ENCODE data around the gene NME7.
"Not testable (repeated sequence)": the region's sequence is repeated elsewhere in the genome, so short reads cannot be mapped to it uniquely, and the experiment has no call there.

NME7 gene

GRCh38 chr1:169339773-169340172 lies 27.8 kb downstream of the NME7 start:
- no peak overlapping the region for H3K4me3 ChIP-seq (ENCODE audit: low read length)
- no peaks in the 10 kb centered on the region for H3K4me1 ChIP-seq (ENCODE audit: control insufficient read depth, insufficient read depth, low read length)
- no peak overlapping the region for H3K9ac ChIP-seq (ENCODE audit: low read depth, low read length)
- H3K27me3 ChIP-seq (ENCODE audit: control insufficient read depth, insufficient read depth, low read length) = no peaks in the 10 kb centered on the region
- H3K36me3 ChIP-seq (ENCODE audit: insufficient read depth, low read length) = no peaks in the 10 kb centered on the region
- H3K4me2 ChIP-seq (ENCODE audit: low read length) = no peak overlapping the region
- H3K9me3 ChIP-seq (replicated peaks; ENCODE audit: low read length) = no peaks in the 10 kb centered on the region

- H3K4me2 ChIP-seq (ENCODE audit: low read length) = no peak overlapping the region
- no peak overlapping the region for H3K4me3 ChIP-seq (ENCODE audit: low read length)
- no peaks in the 10 kb centered on the region for H3K36me3 ChIP-seq (ENCODE audit: insufficient read depth, low read length)
- H3K27me3 ChIP-seq (ENCODE audit: control insufficient read depth, insufficient read depth, low read length) = no peaks in the 10 kb centered on the region
- H3K9me3 ChIP-seq (replicated peaks; ENCODE audit: low read length) = no peaks in the 10 kb centered on the region
- no peak overlapping the region for H3K9ac ChIP-seq (ENCODE audit: low read depth, low read length)
- no peaks in the 10 kb centered on the region for H3K4me1 ChIP-seq (ENCODE audit: control insufficient read depth, insufficient read depth, low read length)
These were observed 29.0 kb downstream of the NME7 start for GRCh38 chr1:169338617-169339016.

- not testable (repeated sequence) for H3K9ac ChIP-seq (ENCODE audit: low read depth, low read length); H3K4me3 ChIP-seq (ENCODE audit: low read length); H3K4me1 ChIP-seq (ENCODE audit: control insufficient read depth, insufficient read depth, low read length); H3K36me3 ChIP-seq (ENCODE audit: insufficient read depth, low read length); H3K4me2 ChIP-seq (ENCODE audit: low read length); H3K27me3 ChIP-seq (ENCODE audit: control insufficient read depth, insufficient read depth, low read length); H3K9me3 ChIP-seq (replicated peaks; ENCODE audit: low read length)
These were observed 30.5 kb downstream of the NME7 start for GRCh38 chr1:169336947-169337715.

GRCh38 chr1:169334727-169335126 lies 32.9 kb downstream of the NME7 start:
- H3K4me2 ChIP-seq (ENCODE audit: low read length); H3K9me3 ChIP-seq (replicated peaks; ENCODE audit: low read length); H3K4me1 ChIP-seq (ENCODE audit: control insufficient read depth, insufficient read depth, low read length); H3K36me3 ChIP-seq (ENCODE audit: insufficient read depth, low read length); H3K4me3 ChIP-seq (ENCODE audit: low read length); H3K27me3 ChIP-seq (ENCODE audit: control insufficient read depth, insufficient read depth, low read length); H3K9ac ChIP-seq (ENCODE audit: low read depth, low read length): not testable (repeated sequence)

- no peak overlapping the region for H3K4me3 ChIP-seq (ENCODE audit: low read length)
- no peak overlapping the region for H3K9ac ChIP-seq (ENCODE audit: low read depth, low read length)
- H3K4me2 ChIP-seq (ENCODE audit: low read length) = no peak overlapping the region
- no peaks in the 10 kb centered on the region for H3K9me3 ChIP-seq (replicated peaks; ENCODE audit: low read length)
- no peaks in the 10 kb centered on the region for H3K27me3 ChIP-seq (ENCODE audit: control insufficient read depth, insufficient read depth, low read length)
- H3K36me3 ChIP-seq (ENCODE audit: insufficient read depth, low read length) = no peaks in the 10 kb centered on the region
- H3K4me1 ChIP-seq (ENCODE audit: control insufficient read depth, insufficient read depth, low read length) = peaks cover 7% of the 10 kb centered on the region
These were observed 36.7 kb downstream of the NME7 start for GRCh38 chr1:169330927-169331326.

- Histone ChIP-seq H3K9ac (ENCODE audit: low read depth, low read length) (no peak overlapping the region), H3K4me2 (ENCODE audit: low read length) (no peak overlapping the region), H3K4me3 (ENCODE audit: low read length) (no peak overlapping the region)
These were observed 38.2 kb downstream of the NME7 start for GRCh38 chr1:169329383-169329782.

GRCh38 chr1:169327875-169328274 lies 39.7 kb downstream of the NME7 start:
- H3K27me3 ChIP-seq (ENCODE audit: control insufficient read depth, insufficient read depth, low read length) = no peaks in the 10 kb centered on the region
- no peak overlapping the region for H3K9ac ChIP-seq (ENCODE audit: low read depth, low read length)
- no peaks in the 10 kb centered on the region for H3K36me3 ChIP-seq (ENCODE audit: insufficient read depth, low read length)
- H3K4me3 ChIP-seq (ENCODE audit: low read length) = no peak overlapping the region
- no peak overlapping the region for H3K4me2 ChIP-seq (ENCODE audit: low read length)
- H3K4me1 ChIP-seq (ENCODE audit: control insufficient read depth, insufficient read depth, low read length) = peaks cover 7% of the 10 kb centered on the region
- no peaks in the 10 kb centered on the region for H3K9me3 ChIP-seq (replicated peaks; ENCODE audit: low read length)

More at GRCh38 chr1:169329383-169329782, 38.2 kb downstream of the NME7 start:
- H3K4me1 ChIP-seq (ENCODE audit: control insufficient read depth, insufficient read depth, low read length) = peaks cover 7% of the 10 kb centered on the region
- H3K36me3 ChIP-seq (ENCODE audit: insufficient read depth, low read length) = no peaks in the 10 kb centered on the region
- no peaks in the 10 kb centered on the region for H3K9me3 ChIP-seq (replicated peaks; ENCODE audit: low read length)
- no peaks in the 10 kb centered on the region for H3K27me3 ChIP-seq (ENCODE audit: control insufficient read depth, insufficient read depth, low read length)

- Histone ChIP-seq H3K9me3 (replicated peaks; ENCODE audit: low read length) (no peaks in the 10 kb centered on the region), H3K9ac (ENCODE audit: low read depth, low read length) (no peak overlapping the region), H3K4me3 (ENCODE audit: low read length) (no peak overlapping the region), H3K27me3 (ENCODE audit: control insufficient read depth, insufficient read depth, low read length) (no peaks in the 10 kb centered on the region), H3K4me2 (ENCODE audit: low read length) (no peak overlapping the region), H3K4me1 (ENCODE audit: control insufficient read depth, insufficient read depth, low read length) (peaks cover 9% of the 10 kb centered on the region), H3K36me3 (ENCODE audit: insufficient read depth, low read length) (no peaks in the 10 kb centered on the region)
These were observed 40.7 kb downstream of the NME7 start for GRCh38 chr1:169326956-169327268.

GRCh38 chr1:169326261-169326955 lies 41.2 kb downstream of the NME7 start:
- Histone ChIP-seq H3K36me3 (ENCODE audit: insufficient read depth, low read length) (no peaks in the 10 kb centered on the region), H3K27me3 (ENCODE audit: control insufficient read depth, insufficient read depth, low read length) (no peaks in the 10 kb centered on the region), H3K9ac (ENCODE audit: low read depth, low read length) (no peak overlapping the region), H3K9me3 (replicated peaks; ENCODE audit: low read length) (no peaks in the 10 kb centered on the region), H3K4me1 (ENCODE audit: control insufficient read depth, insufficient read depth, low read length) (peaks cover 14% of the 10 kb centered on the region), H3K4me3 (ENCODE audit: low read length) (no peak overlapping the region), H3K4me2 (ENCODE audit: low read length) (no peak overlapping the region)

- no peaks in the 10 kb centered on the region for H3K9me3 ChIP-seq (replicated peaks; ENCODE audit: low read length)
- peaks cover 15% of the 10 kb centered on the region for H3K4me1 ChIP-seq (ENCODE audit: control insufficient read depth, insufficient read depth, low read length)
- H3K9ac ChIP-seq (ENCODE audit: low read depth, low read length) = no peak overlapping the region
- H3K4me3 ChIP-seq (ENCODE audit: low read length) = no peak overlapping the region
- no peak overlapping the region for H3K4me2 ChIP-seq (ENCODE audit: low read length)
- H3K27me3 ChIP-seq (ENCODE audit: control insufficient read depth, insufficient read depth, low read length) = no peaks in the 10 kb centered on the region
- no peaks in the 10 kb centered on the region for H3K36me3 ChIP-seq (ENCODE audit: insufficient read depth, low read length)
These were observed 42.5 kb downstream of the NME7 start for GRCh38 chr1:169325117-169325516.

GRCh38 chr1:169322138-169322537 lies 45.5 kb downstream of the NME7 start:
- no peak overlapping the region for H3K9ac ChIP-seq (ENCODE audit: low read depth, low read length)
- no peak overlapping the region for H3K4me2 ChIP-seq (ENCODE audit: low read length)
- H3K27me3 ChIP-seq (ENCODE audit: control insufficient read depth, insufficient read depth, low read length) = no peaks in the 10 kb centered on the region
- H3K4me1 ChIP-seq (ENCODE audit: control insufficient read depth, insufficient read depth, low read length) = peaks cover 15% of the 10 kb centered on the region
- H3K4me3 ChIP-seq (ENCODE audit: low read length) = no peak overlapping the region
- no peaks in the 10 kb centered on the region for H3K36me3 ChIP-seq (ENCODE audit: insufficient read depth, low read length)
- H3K9me3 ChIP-seq (replicated peaks; ENCODE audit: low read length) = no peaks in the 10 kb centered on the region

GRCh38 chr1:169321539-169321938 lies 46.1 kb downstream of the NME7 start:
- Histone ChIP-seq H3K27me3 (ENCODE audit: control insufficient read depth, insufficient read depth, low read length) (no peaks in the 10 kb centered on the region), H3K4me1 (ENCODE audit: control insufficient read depth, insufficient read depth, low read length) (peaks cover 9% of the 10 kb centered on the region), H3K9ac (ENCODE audit: low read depth, low read length) (no peak overlapping the region), H3K4me2 (ENCODE audit: low read length) (no peak overlapping the region), H3K9me3 (replicated peaks; ENCODE audit: low read length) (no peaks in the 10 kb centered on the region), H3K36me3 (ENCODE audit: insufficient read depth, low read length) (no peaks in the 10 kb centered on the region), H3K4me3 (ENCODE audit: low read length) (no peak overlapping the region)

All from skeletal muscle satellite cell (primary cell).